HG02571 (cell line): Measurements from ENCODE around the gene TRAK1.
"Not testable (repeated sequence)": the region's sequence is repeated elsewhere in the genome, so short reads cannot be mapped to it uniquely, and the experiment has no call there.

Source experiments
- ATAC-seq: cut with Tn5 transposase; IDR thresholded peaks from one replicate; pipeline ENCODE4 v1.9.1; 2021; ENCODE audit warnings: mild to moderate bottlenecking, moderate library complexity; ENCODE audit not compliant: unreplicated experiment

The TRAK1 gene

GRCh38 chr3:42096796-42097565, 5.8 kb downstream of the TRAK1 start:
- ATAC-seq = no peak

GRCh38 chr3:42097566-42097946, 6.4 kb downstream of the TRAK1 start:
- no peak for ATAC-seq

- ATAC-seq = no peak
Measured at GRCh38 chr3:42098171-42098570, 7.0 kb downstream of the TRAK1 start.

- ATAC-seq = no peak
Measured at GRCh38 chr3:42099020-42099765, 8.0 kb downstream of the TRAK1 start.

- ATAC-seq = no peak
Measured at GRCh38 chr3:42101048-42101447, 9.9 kb downstream of the TRAK1 start.

GRCh38 chr3:42101481-42101880, 10.3 kb downstream of the TRAK1 start:
- ATAC-seq = no peak

- ATAC-seq = no peak
Measured at GRCh38 chr3:42102571-42102970, 11.4 kb downstream of the TRAK1 start.

- ATAC-seq = not testable (repeated sequence)
Measured at GRCh38 chr3:42103921-42104665, 12.9 kb downstream of the TRAK1 start.

GRCh38 chr3:42105994-42106393, 14.8 kb downstream of the TRAK1 start:
- not testable (repeated sequence) for ATAC-seq

- no peak for ATAC-seq
Measured at GRCh38 chr3:42106646-42107045, 15.5 kb downstream of the TRAK1 start.

- no peak for ATAC-seq
Measured at GRCh38 chr3:42110631-42111030, 19.5 kb downstream of the TRAK1 start.

GRCh38 chr3:42114130-42114725, 23.1 kb downstream of the TRAK1 start:
- no peak for ATAC-seq

GRCh38 chr3:42115215-42115614, 24.1 kb downstream of the TRAK1 start:
- no peak for ATAC-seq

- ATAC-seq = no peak
Measured at GRCh38 chr3:42115946-42116345, 24.8 kb downstream of the TRAK1 start.

GRCh38 chr3:42116466-42116865, 25.3 kb downstream of the TRAK1 start:
- no peak for ATAC-seq

- no peak for ATAC-seq
Measured at GRCh38 chr3:42117175-42118008, 26.2 kb downstream of the TRAK1 start.

- ATAC-seq = peak; percentile 59
Measured at GRCh38 chr3:42118762-42119361, 27.7 kb downstream of the TRAK1 start.

GRCh38 chr3:42119561-42120355, 28.6 kb downstream of the TRAK1 start:
- no peak for ATAC-seq

GRCh38 chr3:42120866-42121265, 29.7 kb downstream of the TRAK1 start:
- no peak for ATAC-seq
